Kidney epithelial cell (primary cell): Measurements from ENCODE around the gene NAA25. TPM values are rescaled to one million over a fixed set of nuclear protein-coding genes. Genes with fewer than 3 reads are reported as not detected.
"Not testable (repeated sequence)": the region's sequence is repeated elsewhere in the genome, so short reads cannot be mapped to it uniquely, and the experiment has no call there.

ENCODE experiments used
- DNase-seq: peaks from one replicate; pipeline ENCODE4 v3.0.0-alpha.2; 2010; ENCODE audit warnings: low read depth
- H3K27me3 ChIP-seq: 2 replicates; pipeline ENCODE4 v1.6.0; 2011; ENCODE audit warnings: low read length; ENCODE audit not compliant: control insufficient read depth, insufficient read depth
- H3K36me3 ChIP-seq: 2 replicates; pipeline ENCODE4 v1.5.1; 2011; ENCODE audit warnings: low read length; ENCODE audit not compliant: control insufficient read depth, insufficient read depth
- H3K4me3 ChIP-seq: 2 replicates; pipeline ENCODE4 v1.5.1; 2011; ENCODE audit warnings: low read depth, mild to moderate bottlenecking, control low read depth, low read length
- total RNA-seq: library from RNA; depleted of rRNA; stranded (reverse); fragments of >200 nt; gene quantifications from 2 replicates; pipeline ENCODE4 v1.2.3, GENCODE V29; 2015
- TF ChIP-seq, protein P1 (sequence below): IDR thresholded peaks from 2 replicates; pipeline ENCODE4 v1.5.1; 2011; ENCODE audit warnings: mild to moderate bottlenecking, moderate library complexity, low read length, control low read depth, inconsistent platforms; ENCODE audit not compliant: insufficient read depth, poor library complexity, severe bottlenecking

The NAA25 gene
- total RNA-seq, 1 donor from 2014 or later = 17.2 TPM

DNA sequence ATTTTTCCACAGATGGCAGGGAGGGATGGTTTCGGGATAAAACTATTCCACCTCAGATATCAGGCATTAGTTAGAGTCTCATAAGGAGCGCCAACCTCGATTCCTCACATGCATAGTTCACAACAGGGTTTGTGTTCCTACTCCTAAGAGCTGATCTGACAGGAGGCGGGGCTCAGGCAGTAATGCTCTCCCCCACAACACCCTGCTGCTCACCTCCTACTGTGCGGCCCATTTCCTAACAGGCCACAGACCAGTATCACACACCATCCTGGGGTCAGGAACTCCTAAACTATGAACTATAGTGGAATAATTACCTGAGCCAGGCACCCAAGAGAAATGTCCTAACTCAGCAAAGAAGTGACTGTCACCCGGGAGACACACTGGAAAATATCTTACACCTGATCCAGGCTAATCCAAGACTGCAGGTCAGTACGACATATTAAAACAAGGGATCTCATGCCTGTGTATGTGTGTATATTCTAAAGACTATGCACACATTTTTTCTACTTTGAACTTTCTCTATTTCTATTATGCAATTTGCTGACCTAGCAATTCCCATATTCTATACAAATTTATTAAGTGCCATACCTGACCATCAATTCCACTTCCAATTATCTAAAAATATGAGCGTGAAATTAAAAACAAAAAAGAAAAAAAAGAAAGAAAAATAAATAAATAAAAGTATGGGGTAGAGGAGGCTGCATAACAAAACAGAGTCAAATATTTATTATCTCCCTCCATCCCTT lies 4.7 kb downstream of the NAA25 start:
- no peak for DNase-seq
- TF ChIP-seq, protein P1, sequence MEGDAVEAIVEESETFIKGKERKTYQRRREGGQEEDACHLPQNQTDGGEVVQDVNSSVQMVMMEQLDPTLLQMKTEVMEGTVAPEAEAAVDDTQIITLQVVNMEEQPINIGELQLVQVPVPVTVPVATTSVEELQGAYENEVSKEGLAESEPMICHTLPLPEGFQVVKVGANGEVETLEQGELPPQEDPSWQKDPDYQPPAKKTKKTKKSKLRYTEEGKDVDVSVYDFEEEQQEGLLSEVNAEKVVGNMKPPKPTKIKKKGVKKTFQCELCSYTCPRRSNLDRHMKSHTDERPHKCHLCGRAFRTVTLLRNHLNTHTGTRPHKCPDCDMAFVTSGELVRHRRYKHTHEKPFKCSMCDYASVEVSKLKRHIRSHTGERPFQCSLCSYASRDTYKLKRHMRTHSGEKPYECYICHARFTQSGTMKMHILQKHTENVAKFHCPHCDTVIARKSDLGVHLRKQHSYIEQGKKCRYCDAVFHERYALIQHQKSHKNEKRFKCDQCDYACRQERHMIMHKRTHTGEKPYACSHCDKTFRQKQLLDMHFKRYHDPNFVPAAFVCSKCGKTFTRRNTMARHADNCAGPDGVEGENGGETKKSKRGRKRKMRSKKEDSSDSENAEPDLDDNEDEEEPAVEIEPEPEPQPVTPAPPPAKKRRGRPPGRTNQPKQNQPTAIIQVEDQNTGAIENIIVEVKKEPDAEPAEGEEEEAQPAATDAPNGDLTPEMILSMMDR = no peak
- Histone ChIP-seq H3K27me3 (no peaks in the 10 kb centered on the region), H3K4me3 (no peak overlapping the region), H3K36me3 (no peaks in the 10 kb centered on the region)

GRCh38 chr12:112102746-112103145 lies 5.8 kb downstream of the NAA25 start:
- not testable (repeated sequence) for H3K27me3 ChIP-seq, H3K36me3 ChIP-seq, H3K4me3 ChIP-seq, DNase-seq

DNA sequence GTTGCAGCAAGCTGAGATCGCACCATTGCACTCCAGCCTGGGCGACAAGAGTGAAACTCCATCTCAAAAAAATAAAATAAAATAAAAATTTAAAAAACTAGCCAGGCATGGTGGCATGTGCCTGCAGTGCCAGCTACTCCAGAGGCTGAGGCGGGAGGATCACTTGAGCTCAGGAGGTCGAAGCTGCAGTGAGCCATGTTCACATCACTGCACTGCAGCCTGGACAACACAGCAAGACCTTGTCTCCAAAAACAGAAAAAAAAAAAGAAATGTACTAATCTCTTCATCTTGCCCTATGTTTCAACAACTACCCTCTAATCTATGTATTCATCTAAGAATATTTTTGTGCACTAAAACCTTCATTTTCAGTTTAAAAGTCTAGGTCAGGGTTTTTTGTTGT lies 6.5 kb downstream of the NAA25 start:
- DNase-seq = no peak
- Histone ChIP-seq H3K27me3 (no peaks in the 10 kb centered on the region), H3K36me3 (no peaks in the 10 kb centered on the region), H3K4me3 (no peak overlapping the region)
- TF ChIP-seq, protein P1 = no peak

DNA sequence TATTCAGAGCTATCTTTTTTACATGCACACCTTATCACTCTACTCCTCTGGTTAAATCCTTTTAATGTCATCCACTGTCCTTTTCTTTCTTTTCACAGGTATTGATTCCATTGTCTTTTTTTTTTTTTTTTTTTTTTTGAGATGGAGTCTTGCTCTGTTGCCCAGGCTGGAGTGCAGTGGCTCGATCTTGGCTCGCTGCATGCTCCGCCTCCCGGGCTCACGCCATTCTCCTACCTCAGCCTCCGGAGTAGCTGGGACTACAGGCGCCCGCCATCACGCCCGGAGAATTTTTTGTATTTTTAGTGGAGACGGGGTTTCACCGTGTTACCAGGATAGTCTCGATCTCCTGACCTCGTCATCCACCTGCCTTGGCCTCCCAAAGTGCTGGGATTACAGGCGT lies 8.1 kb downstream of the NAA25 start:
- H3K27me3 ChIP-seq, H3K4me3 ChIP-seq, DNase-seq, H3K36me3 ChIP-seq: not testable (repeated sequence)

- Histone ChIP-seq H3K4me3 (no peak overlapping the region), H3K27me3 (no peaks in the 10 kb centered on the region), H3K36me3 (no peaks in the 10 kb centered on the region)
- TF ChIP-seq, protein P1 = no peak
- DNase-seq = no peak
Measured at GRCh38 chr12:112097641-112098040, 10.9 kb downstream of the NAA25 start.

GRCh38 chr12:112096667-112097066 lies 11.9 kb downstream of the NAA25 start:
- no peaks in the 10 kb centered on the region for H3K27me3 ChIP-seq
- TF ChIP-seq, protein P1 = no peak
- H3K36me3 ChIP-seq = no peaks in the 10 kb centered on the region
- no peak overlapping the region for H3K4me3 ChIP-seq
- peak; percentile 72 for DNase-seq

DNA sequence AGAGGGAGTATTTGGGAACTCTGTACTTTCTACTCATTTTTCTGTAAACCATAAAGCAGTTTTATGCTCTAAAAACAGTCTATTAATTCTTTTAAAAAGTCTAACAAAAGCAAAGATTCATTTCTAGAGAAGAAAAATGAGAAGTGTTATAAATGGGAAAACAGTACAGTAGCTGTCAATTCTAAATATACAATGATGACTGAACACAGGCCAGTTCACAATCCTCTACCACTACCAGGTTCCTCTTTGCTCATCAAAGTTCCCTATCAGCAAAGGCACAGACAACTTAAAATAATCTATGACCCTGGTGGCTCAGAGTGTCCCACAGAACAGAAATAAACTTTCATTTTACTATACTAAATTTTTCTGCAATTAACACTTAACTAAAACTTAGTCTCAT lies 12.5 kb downstream of the NAA25 start:
- no peaks in the 10 kb centered on the region for H3K27me3 ChIP-seq
- TF ChIP-seq, protein P1 = no peak
- no peaks in the 10 kb centered on the region for H3K36me3 ChIP-seq
- no peak overlapping the region for H3K4me3 ChIP-seq
- no peak for DNase-seq
